GM20000 (cell line): ENCODE data around the gene MPRIP.
"Not testable (repeated sequence)": the region's sequence is repeated elsewhere in the genome, so short reads cannot be mapped to it uniquely, and the experiment has no call there.

Experiments used
- DNase-seq: peaks from one replicate; pipeline ENCODE4 v3.0.0; 2012; ENCODE audit warnings: low spot score
- TF ChIP-seq, protein P1 (sequence below): IDR thresholded peaks from 2 replicates; pipeline ENCODE4 v1.5.1; 2012; ENCODE audit warnings: mild to moderate bottlenecking, control low read depth; ENCODE audit errors: extremely low read depth, missing control alignments

MPRIP gene

DNA sequence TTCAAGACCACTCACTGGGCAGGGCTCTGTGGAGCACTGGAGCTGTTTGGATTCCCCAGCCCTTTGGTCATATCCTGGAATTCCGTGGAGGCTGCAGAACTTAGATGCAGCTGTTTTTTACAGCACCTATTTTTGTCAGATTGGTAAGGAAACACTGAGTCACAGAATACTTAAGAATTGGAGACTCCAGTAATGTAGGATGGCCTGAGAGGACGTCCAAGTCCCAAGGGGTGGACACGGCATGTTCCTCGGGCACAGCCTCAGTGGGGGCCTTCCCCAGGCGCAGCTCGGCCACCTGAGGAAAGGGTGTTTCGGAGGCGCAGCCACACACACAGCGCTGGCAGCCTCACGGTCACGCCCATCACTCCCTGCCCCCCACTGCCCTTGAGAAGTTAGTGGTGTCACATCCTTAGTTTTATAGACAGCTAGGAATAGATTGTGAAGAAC lies 149.1 kb downstream of the MPRIP start:
- TF ChIP-seq, protein P1, sequence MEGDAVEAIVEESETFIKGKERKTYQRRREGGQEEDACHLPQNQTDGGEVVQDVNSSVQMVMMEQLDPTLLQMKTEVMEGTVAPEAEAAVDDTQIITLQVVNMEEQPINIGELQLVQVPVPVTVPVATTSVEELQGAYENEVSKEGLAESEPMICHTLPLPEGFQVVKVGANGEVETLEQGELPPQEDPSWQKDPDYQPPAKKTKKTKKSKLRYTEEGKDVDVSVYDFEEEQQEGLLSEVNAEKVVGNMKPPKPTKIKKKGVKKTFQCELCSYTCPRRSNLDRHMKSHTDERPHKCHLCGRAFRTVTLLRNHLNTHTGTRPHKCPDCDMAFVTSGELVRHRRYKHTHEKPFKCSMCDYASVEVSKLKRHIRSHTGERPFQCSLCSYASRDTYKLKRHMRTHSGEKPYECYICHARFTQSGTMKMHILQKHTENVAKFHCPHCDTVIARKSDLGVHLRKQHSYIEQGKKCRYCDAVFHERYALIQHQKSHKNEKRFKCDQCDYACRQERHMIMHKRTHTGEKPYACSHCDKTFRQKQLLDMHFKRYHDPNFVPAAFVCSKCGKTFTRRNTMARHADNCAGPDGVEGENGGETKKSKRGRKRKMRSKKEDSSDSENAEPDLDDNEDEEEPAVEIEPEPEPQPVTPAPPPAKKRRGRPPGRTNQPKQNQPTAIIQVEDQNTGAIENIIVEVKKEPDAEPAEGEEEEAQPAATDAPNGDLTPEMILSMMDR, result no peak
- DNase-seq, result no peak

GRCh38 chr17:17191961-17192381 lies 149.7 kb downstream of the MPRIP start:
- no peak for DNase-seq
- TF ChIP-seq, protein P1, result no peak

GRCh38 chr17:17195466-17195865 lies 153.2 kb downstream of the MPRIP start:
- not testable (repeated sequence) for DNase-seq

DNA sequence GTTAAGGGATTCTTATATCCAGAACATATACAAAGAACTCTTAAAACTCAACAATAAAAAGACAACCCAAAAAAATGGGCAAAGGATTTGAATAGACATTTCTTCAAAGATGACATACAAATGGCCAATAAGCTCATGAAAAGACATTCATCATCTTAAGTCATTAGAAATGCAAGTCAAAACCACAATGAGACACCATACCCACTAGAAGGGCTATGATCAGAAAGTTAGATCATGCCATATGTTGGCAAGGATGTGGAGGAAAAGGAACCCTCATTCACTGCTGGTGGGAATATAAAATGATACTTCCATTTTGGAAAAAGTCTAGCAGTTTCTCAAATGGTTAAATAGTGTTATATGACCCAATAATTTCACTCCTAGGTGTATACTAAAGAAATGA lies 154.5 kb downstream of the MPRIP start:
- TF ChIP-seq, protein P1, result no peak
- no peak for DNase-seq

DNA sequence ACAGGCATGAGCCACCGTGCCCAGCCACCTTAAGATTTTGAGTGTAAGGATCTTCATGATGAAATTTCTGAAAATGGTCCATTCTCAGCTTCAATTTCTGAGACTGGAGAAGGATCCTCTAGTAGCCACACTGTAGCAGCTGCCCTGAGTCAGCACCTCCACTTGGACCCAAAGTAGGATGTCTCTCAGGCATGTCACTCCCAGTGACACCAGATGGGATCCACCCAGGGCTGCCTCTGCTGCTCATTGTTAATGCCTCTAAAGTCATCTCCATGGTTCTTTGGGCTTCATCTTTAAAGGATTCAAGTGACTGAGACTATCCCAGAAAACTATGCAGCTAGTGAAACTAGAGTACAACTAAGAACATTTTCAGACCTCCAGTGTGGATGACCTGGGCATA lies 156.0 kb downstream of the MPRIP start:
- no peak for DNase-seq
- TF ChIP-seq, protein P1, result no peak

GRCh38 chr17:17200311-17200710 lies 158.1 kb downstream of the MPRIP start:
- no peak for DNase-seq
- TF ChIP-seq, protein P1, result no peak

DNA sequence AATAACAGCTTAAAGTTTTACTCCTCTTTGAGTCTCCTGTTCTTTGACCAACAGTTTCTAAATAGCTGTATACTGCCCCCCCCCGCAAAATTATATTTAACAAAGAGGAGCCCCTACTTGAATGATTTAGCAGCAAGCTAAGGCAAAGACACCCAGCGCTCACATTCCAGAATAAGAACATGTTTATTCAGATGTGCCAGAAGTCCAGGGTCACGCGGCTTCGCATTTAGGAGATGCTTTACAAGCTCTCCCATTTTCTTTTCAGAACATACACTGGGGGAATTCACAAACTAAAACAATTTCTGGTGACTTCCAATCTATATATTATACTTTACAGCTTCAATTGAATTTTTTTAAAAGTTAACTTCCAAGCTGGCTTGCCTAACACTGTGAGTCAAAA lies 158.6 kb downstream of the MPRIP start:
- TF ChIP-seq, protein P1, result no peak
- no peak for DNase-seq

DNA sequence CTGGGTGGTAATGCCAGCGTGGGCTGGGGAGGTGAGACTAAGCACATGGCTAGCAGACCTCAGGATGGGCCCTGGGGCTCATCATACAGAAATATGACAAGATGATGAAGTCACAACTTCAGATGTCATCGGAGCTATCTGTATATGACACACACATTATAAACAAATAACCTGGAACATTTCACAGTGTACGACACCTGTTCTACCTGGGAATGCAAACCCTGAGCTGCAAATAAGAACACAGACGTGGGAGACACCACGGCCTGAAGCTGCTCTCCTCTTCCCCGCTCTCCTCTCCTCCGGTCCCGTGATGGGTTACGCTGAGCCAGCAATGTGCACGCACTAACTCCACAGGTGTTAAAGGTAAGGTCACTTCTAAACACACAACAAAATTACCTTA lies 159.0 kb downstream of the MPRIP start:
- DNase-seq, result no peak

More for the DNA sequence above, 159.0 kb downstream of the MPRIP start:
- TF ChIP-seq, protein P1, result no peak
